ENCODE results near the gene RALGPS1. TPM values are rescaled to one million over a fixed set of nuclear protein-coding genes. Genes with fewer than 3 reads are reported as not detected.
A peak's percentile ranks its signal among the peaks of the same experiment; 100 is the strongest.

The RALGPS1 gene
- total RNA-seq, 1 donor from 2014 or later: 15.1 TPM

DNA sequence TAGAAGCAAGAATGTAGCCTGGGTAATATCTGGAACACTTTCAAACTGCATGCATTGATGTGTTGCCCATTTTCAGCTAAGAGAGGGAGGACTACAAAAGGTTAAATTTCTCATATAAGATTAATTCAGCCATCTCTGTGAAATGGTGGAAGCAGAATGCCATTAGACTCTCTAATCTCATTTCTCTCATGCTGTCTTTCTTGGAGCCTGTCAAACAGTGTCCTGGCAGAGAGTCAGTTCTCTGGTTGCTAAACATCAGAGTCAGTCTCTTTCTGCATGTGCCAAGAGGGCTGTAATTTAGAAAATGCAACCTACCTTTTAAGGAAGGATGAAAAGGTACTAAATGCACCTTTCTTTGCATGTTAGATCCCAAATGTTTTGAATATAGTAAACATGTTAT lies 349.1 kb downstream of the RALGPS1 start:
- ATAC-seq: peak; percentile 49
- intact Hi-C loops (cut with DNase I): no loop called here
- DNase-seq (ENCODE audit: low spot score): no peak

DNA sequence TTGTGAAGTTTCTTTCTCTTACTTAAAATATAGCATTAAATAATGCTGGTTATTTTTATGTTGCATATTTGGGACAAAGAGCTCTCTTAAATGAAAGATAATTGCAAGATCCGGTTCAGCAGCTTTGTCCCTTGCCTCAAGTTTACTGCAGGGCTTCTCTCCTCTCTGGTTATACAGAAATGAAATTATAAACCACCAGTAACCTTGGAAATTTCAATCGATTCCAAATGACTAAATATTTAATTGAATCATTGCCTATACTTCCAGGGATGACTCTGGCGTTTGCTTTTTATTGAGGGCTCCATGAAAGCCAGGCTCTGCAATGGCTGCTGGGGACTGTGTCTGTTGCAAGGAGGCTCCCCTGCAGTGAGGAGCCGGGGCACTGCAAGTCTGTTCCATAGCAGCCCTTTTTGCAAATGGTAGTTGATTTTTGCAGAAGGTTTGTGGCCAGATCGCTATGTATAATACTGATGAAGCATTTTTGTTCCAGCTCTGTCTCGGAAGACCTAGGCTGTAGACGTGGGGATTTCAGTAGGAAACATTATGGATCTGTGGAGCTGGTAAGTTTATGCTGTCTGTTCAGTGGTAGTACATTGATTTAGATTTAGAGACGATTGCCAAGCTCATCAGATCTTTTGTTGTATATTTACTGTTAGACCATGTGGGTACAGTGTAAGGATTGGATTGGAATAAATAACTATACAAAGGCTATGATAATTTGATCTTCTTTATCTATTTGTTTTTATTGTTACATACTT lies 350.1 kb downstream of the RALGPS1 start, which contains the start of gene GARNL3:
Gene GARNL3, plus strand, starts transcription at position 313 of the 758 bp plus-strand sequence. Its CDS starts 104 bp downstream, at position 417.
- intact Hi-C loops (cut with DNase I): no loop called here
- DNase-seq (ENCODE audit: low spot score) (no peak), ATAC-seq (no peak)

DNA sequence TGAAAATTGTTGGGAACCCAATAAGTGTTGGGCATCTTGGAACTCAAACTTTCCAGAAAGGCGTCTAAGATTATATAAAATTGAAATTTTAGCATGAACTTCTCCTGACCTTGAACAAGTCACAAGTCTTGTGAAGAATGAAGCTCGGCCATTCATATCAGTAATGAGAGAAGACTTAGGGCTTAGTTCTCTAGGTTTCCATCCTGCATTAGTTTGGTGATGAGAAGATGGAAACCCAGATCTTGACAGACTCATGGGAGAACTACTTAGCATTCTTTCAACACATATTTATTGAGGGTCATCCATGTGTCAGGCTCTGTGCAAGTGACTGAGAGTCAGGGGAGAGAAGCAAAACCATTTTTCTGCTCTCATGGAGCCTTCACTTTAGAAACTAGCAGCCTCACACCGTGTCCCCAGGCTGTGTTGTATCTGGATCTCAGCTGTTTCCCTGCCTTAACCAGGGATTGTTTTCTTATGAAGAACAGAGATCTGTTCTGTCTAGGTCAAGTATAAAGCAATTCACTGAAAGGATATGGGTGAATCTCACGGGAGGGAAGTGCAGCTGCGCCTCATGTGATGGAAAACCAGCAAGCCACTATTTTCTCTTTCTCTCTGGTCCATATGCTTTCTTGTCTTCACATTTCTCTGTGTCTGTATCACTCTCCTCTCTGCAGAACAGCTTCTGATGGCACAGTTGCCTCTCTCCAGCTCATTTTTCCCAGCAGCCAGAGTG lies 353.4 kb downstream of the RALGPS1 start:
- intact Hi-C loops (cut with DNase I): no loop called here
- DNase-seq (ENCODE audit: low spot score): no peak
- ATAC-seq: peak; percentile 91

DNA sequence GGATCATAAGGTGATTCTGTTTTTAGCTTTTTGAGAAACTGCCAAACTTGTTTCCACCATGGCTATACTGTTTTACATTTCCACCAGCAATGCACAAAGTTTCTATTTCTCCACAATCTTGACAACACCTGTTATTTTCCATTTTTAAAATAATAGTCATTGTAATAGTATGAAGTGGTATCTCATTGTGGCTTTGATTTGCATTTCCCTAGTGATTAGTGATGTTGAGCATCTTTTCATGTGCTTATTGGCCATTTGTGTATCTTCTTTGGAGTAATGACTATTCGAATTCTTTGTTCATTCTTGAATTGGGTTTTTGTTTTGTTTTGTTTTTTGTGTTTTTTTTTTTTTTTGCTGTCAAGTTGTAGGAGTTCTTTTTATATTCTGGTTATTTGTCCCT lies 354.9 kb downstream of the RALGPS1 start:
- intact Hi-C loops (cut with DNase I): no loop called here

More for the DNA sequence above, 354.9 kb downstream of the RALGPS1 start:
- ATAC-seq (no peak), DNase-seq (ENCODE audit: low spot score) (no peak)

Other genes with a start within 250 kb of the RALGPS1 start
- gene ZBTB43, start 109.7 kb upstream of the RALGPS1 start, total RNA-seq: 12.7 TPM
- 12.3 TPM for gene ZBTB34, start 54.1 kb upstream of the RALGPS1 start, total RNA-seq
- gene ANGPTL2, start 207.9 kb downstream of the RALGPS1 start, total RNA-seq: 46.4 TPM

Data from sciatic nerve (tissue), 2 donors.